HEK293T (cell line): ENCODE results near the gene IL1R2.

Source experiments
- ARNT ChIP-seq: fragments of 450-650 bp; IDR thresholded peaks from 2 replicates; pipeline ENCODE4 v1.6.1; 2017; ENCODE audit warnings: mild to moderate bottlenecking
- BHLHE40 ChIP-seq: fragments of 450-650 bp; IDR thresholded peaks from 2 replicates; pipeline ENCODE4 v1.6.1; 2016; ENCODE audit warnings: mild to moderate bottlenecking, moderate library complexity, borderline replicate concordance
- CTBP1 ChIP-seq: fragments of 450-650 bp; IDR thresholded peaks from 2 replicates; pipeline ENCODE4 v1.6.1; 2016; ENCODE audit warnings: borderline replicate concordance
- ELF4 ChIP-seq: fragments of 450-650 bp; IDR thresholded peaks from 2 replicates; pipeline ENCODE4 v1.6.1; 2017; ENCODE audit warnings: antibody characterized with exemption
- FOXA1 ChIP-seq: fragments of 450-650 bp; IDR thresholded peaks from 2 replicates; pipeline ENCODE4 v1.6.1; 2016; ENCODE audit warnings: mild to moderate bottlenecking
- FOXK2 ChIP-seq: fragments of 450-650 bp; IDR thresholded peaks from 2 replicates; pipeline ENCODE4 v1.6.1; 2016; ENCODE audit warnings: mild to moderate bottlenecking
- FOXM1 ChIP-seq: fragments of 450-650 bp; IDR thresholded peaks from 2 replicates; pipeline ENCODE4 v1.6.1; 2017; ENCODE audit warnings: mild to moderate bottlenecking, borderline replicate concordance
- HDGF ChIP-seq: fragments of 450-650 bp; IDR thresholded peaks from 2 replicates; pipeline ENCODE4 v1.6.1; 2017; ENCODE audit warnings: antibody characterized with exemption, borderline replicate concordance
- LEF1 ChIP-seq: fragments of 450-650 bp; IDR thresholded peaks from 2 replicates; pipeline ENCODE4 v1.6.1; 2017; ENCODE audit warnings: mild to moderate bottlenecking, borderline replicate concordance
- NFRKB ChIP-seq: fragments of 450-650 bp; IDR thresholded peaks from 2 replicates; pipeline ENCODE4 v1.6.1; 2016; ENCODE audit warnings: mild to moderate bottlenecking, moderate library complexity
- SP1 ChIP-seq: fragments of 450-650 bp; IDR thresholded peaks from 2 replicates; pipeline ENCODE4 v1.6.1; 2017
- SUZ12 ChIP-seq: fragments of 450-650 bp; IDR thresholded peaks from 2 replicates; pipeline ENCODE4 v1.6.1; 2016; ENCODE audit warnings: mild to moderate bottlenecking

GRCh38 chr2:102027036-102027980, 35.5 kb downstream of the IL1R2 start:
- TF ChIP-seq ARNT, result no peak
- TF ChIP-seq FOXK2, result no peak
- TF ChIP-seq FOXM1, result no peak
- TF ChIP-seq BHLHE40, result no peak
- no peak for TF ChIP-seq ELF4
- no peak for TF ChIP-seq HDGF
- TF ChIP-seq SUZ12, result no peak
- TF ChIP-seq FOXA1, result no peak
- TF ChIP-seq SP1, result no peak
- TF ChIP-seq CTBP1, result no peak
- TF ChIP-seq LEF1, result no peak
- TF ChIP-seq NFRKB, result no peak
